ENCODE data around the gene SLC15A3. TPM values are rescaled to one million over a fixed set of nuclear protein-coding genes. Genes with fewer than 3 reads are reported as not detected.
A peak's percentile ranks its signal among the peaks of the same experiment; 100 is the strongest.

SLC15A3 gene
- total RNA-seq, 1 donor from 2014 or later, result 0.62 TPM

DNA sequence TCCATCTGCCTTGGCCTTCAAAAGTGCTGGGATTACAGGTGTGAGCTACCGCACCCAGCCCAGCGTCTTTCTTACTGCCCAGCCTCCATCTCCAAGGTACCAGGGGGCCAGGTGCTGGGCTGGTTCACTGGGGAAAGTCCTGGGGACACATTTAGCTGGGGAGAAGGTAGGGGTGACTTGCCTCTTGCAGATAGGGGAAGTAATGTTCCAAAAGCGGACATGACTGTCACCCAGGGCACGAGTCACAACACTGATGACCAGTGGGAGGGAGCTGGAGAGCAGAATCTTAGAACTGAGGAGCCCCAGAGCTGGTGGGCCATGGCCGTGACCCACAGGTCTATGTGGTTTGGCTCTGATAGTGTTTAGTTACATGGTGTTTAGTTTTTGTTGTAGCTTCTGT lies 2.4 kb upstream of the SLC15A3 start:
- Mint-ChIP-seq H3K4me3 (ENCODE audit: unreplicated experiment) (no peak overlapping the region), H3K36me3 (ENCODE audit: low read depth, unreplicated experiment) (no peaks in the 10 kb centered on the region), H3K9me3 (ENCODE audit: unreplicated experiment) (no peaks in the 10 kb centered on the region), H3K27me3 (ENCODE audit: unreplicated experiment) (peaks cover 13% of the 10 kb centered on the region), H3K4me1 (ENCODE audit: unreplicated experiment) (peaks cover 3% of the 10 kb centered on the region), H3K27ac (ENCODE audit: unreplicated experiment) (no peak overlapping the region)
- TF ChIP-seq, protein P1, sequence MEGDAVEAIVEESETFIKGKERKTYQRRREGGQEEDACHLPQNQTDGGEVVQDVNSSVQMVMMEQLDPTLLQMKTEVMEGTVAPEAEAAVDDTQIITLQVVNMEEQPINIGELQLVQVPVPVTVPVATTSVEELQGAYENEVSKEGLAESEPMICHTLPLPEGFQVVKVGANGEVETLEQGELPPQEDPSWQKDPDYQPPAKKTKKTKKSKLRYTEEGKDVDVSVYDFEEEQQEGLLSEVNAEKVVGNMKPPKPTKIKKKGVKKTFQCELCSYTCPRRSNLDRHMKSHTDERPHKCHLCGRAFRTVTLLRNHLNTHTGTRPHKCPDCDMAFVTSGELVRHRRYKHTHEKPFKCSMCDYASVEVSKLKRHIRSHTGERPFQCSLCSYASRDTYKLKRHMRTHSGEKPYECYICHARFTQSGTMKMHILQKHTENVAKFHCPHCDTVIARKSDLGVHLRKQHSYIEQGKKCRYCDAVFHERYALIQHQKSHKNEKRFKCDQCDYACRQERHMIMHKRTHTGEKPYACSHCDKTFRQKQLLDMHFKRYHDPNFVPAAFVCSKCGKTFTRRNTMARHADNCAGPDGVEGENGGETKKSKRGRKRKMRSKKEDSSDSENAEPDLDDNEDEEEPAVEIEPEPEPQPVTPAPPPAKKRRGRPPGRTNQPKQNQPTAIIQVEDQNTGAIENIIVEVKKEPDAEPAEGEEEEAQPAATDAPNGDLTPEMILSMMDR (IDR thresholded peaks at IDR 0.05; ENCODE audit: unreplicated experiment), result no peak
- no peak for DNase-seq (ENCODE audit: low spot score)

DNA sequence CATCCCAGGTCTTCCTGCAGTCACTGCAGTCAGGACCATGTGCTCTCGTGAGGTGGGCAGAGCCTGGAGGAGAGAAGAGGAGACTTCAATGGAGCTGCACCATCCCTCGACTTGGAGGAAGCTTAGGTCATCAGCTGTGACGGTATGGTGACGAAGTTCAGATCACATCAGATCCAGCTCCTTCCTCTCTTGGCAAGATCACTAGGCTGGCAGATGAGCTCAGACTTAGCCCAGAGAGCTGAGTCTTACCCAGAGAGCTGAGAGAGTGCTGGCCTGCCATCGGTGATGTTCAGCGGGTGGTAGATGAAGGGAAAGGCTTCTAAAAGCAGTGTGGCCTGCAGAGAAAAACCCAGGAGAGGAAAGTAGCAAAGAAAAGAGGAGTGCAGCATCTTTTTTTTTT lies 1.8 kb upstream of the SLC15A3 start:
- Mint-ChIP-seq H3K27me3 (ENCODE audit: unreplicated experiment) (peaks cover 13% of the 10 kb centered on the region), H3K27ac (ENCODE audit: unreplicated experiment) (no peak overlapping the region), H3K4me1 (ENCODE audit: unreplicated experiment) (peaks cover 3% of the 10 kb centered on the region), H3K9me3 (ENCODE audit: unreplicated experiment) (no peaks in the 10 kb centered on the region), H3K36me3 (ENCODE audit: low read depth, unreplicated experiment) (no peaks in the 10 kb centered on the region), H3K4me3 (ENCODE audit: unreplicated experiment) (no peak overlapping the region)
- TF ChIP-seq, protein P1 (IDR thresholded peaks at IDR 0.05; ENCODE audit: unreplicated experiment), result no peak
- DNase-seq (ENCODE audit: low spot score), result no peak

DNA sequence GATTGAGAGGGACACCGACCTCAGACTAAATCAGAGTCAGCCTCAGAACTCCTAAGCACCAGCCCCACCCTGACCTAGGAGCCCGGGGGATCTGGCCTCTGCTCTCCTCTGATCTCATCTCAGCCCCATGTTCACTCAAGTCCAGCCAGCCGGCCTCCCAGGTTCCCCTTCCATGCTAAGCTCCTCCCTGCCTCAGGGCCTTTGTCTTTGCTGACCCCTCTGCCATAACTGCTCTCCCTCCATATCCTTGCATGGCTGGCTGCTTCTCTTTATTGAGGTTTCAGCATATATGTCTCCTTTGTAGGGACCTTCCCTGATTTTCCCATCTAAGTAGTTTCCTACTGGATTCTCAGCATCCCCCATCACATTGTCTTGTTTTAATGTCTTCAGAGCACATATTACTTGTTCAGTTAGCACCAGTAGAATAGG lies 780 bp upstream of the SLC15A3 start:
- H3K4me1 Mint-ChIP-seq (ENCODE audit: unreplicated experiment), result peaks cover 3% of the 10 kb centered on the region
- no peaks in the 10 kb centered on the region for H3K9me3 Mint-ChIP-seq (ENCODE audit: unreplicated experiment)
- H3K27me3 Mint-ChIP-seq (ENCODE audit: unreplicated experiment), result peaks cover 13% of the 10 kb centered on the region
- no peak overlapping the region for H3K27ac Mint-ChIP-seq (ENCODE audit: unreplicated experiment)
- DNase-seq (ENCODE audit: low spot score), result no peak
- TF ChIP-seq, protein P1 (IDR thresholded peaks at IDR 0.05; ENCODE audit: unreplicated experiment), result no peak
- H3K4me3 Mint-ChIP-seq (ENCODE audit: unreplicated experiment), result peak overlapping the region; percentile 65
- H3K36me3 Mint-ChIP-seq (ENCODE audit: low read depth, unreplicated experiment), result no peaks in the 10 kb centered on the region

DNA sequence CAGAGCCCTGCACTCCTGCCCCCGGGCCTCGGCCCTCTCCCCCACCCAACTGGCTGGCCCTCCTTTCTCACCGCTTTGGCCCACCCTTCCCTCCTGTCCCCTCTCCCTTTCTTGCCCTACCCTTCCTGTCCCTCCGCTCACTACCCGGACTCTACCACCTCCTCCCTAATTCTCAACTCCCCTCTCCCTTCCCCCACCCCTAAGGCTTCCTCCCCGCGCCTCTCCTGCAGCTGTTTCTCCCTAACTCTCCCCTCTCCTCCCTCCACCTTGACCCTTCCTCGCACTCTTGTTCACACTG lies 421 bp downstream of the SLC15A3 start:
- Mint-ChIP-seq H3K27me3 (ENCODE audit: unreplicated experiment) (peaks cover 13% of the 10 kb centered on the region), H3K27ac (ENCODE audit: unreplicated experiment) (no peak overlapping the region), H3K4me1 (ENCODE audit: unreplicated experiment) (peaks cover 3% of the 10 kb centered on the region), H3K36me3 (ENCODE audit: low read depth, unreplicated experiment) (no peaks in the 10 kb centered on the region), H3K9me3 (ENCODE audit: unreplicated experiment) (no peaks in the 10 kb centered on the region), H3K4me3 (ENCODE audit: unreplicated experiment) (peak overlapping the region; percentile 69)
- DNase-seq (ENCODE audit: low spot score), result no peak
- TF ChIP-seq, protein P1 (IDR thresholded peaks at IDR 0.05; ENCODE audit: unreplicated experiment), result no peak

DNA sequence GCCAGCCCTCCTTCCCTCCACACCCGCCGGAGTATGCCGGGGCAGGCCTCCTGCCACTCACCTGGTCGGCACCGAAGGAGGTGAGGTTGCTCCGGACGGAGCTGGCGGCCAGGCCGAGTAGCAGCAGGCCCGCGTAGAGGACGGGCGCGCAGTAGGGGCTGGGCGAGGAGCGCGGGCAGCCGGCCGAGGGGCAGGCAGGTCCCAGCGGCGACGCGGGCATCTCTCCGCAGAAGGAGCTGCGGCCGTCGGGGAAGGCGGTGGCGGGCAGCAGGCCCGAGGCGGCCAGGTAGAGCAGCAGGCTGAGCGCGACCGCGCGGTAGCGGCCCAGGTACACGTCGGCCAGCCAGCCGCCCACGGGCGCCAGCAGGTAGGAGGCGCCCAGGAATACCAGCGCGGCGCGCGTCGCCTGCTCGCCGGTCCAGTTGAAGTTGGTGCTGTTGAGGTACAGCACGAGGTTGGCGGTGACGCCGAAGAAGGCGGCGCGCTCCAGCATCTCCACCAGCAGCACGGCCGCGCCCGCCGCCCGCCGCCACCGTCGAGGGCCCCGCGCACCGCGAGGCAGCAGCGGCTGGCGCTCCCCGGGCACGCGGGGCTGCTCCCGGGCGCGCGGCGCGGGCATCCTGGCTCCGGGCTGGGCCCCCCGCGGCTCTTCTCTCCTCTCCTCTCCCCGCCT lies 907 bp downstream of the SLC15A3 start:
- TF ChIP-seq, protein P1 (IDR thresholded peaks at IDR 0.05; ENCODE audit: unreplicated experiment), result no peak
- no peaks in the 10 kb centered on the region for H3K9me3 Mint-ChIP-seq (ENCODE audit: unreplicated experiment)
- peak; percentile 27 for DNase-seq (ENCODE audit: low spot score)
- peaks cover 3% of the 10 kb centered on the region for H3K4me1 Mint-ChIP-seq (ENCODE audit: unreplicated experiment)
- no peak overlapping the region for H3K27ac Mint-ChIP-seq (ENCODE audit: unreplicated experiment)
- H3K36me3 Mint-ChIP-seq (ENCODE audit: low read depth, unreplicated experiment), result no peaks in the 10 kb centered on the region
- H3K4me3 Mint-ChIP-seq (ENCODE audit: unreplicated experiment), result no peak overlapping the region
- H3K27me3 Mint-ChIP-seq (ENCODE audit: unreplicated experiment), result peaks cover 13% of the 10 kb centered on the region

All from endothelial cell (in vitro differentiated cells).